Fibroblast of the conjunctiva (primary cell): ENCODE results near the gene SERINC5.
A peak's percentile ranks its signal among the peaks of the same experiment; 100 is the strongest.

ENCODE experiments used
- DNase-seq: peaks from one replicate; pipeline ENCODE4 v3.0.0-alpha.2; 2010; ENCODE audit warnings: low read depth

Gene SERINC5

DNA sequence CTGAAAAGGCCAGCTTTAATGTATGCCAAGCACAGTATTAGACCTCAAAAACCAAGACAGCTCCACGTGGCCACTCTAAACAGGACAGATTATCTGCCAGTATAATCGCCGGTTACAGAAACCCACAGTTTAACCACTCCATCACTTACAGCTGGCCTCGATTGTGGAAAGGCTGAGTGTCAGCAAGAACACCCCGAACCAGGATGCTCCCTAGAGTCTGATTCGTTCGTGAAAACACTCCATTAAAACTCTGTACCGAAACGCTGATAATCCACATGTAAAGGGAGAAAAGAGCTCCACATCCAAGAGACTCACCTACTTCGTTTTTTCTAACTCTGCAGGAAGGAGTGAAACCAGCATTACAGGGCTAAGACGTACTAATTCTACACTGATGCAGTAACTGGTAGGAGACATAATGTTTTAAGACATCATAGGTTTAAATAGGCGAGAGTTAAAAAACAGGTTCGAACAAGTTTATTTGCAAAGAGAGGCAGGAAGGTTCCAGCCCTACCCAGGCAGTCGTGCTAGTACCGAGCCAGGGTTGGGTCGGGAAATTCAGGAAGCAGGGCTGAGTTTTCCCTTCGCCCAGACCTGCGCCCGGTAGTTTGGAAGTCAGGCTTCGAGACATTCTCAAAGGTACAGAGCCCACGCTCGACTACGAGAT lies 949 bp downstream of the SERINC5 start:
- no peak for DNase-seq

DNA sequence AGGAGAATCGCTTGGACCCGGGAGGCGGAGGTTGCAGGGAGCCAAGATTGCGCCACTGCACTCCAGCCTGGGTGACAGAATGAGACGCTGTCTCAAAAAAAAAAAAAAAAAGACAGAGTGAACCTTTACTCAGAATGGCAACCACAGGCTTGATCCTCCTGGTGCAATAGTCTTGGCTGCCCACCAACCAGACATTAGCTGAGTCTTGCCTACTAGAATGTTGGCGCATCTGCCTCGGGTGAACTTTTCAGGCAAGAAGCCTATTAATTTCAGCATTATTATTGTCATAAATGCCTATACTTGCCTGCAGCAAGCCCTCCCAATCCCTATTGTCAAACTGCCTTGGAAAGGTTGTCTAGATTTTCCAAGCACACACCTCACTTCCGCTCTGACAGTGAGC lies 4.2 kb downstream of the SERINC5 start:
- DNase-seq, result no peak

DNA sequence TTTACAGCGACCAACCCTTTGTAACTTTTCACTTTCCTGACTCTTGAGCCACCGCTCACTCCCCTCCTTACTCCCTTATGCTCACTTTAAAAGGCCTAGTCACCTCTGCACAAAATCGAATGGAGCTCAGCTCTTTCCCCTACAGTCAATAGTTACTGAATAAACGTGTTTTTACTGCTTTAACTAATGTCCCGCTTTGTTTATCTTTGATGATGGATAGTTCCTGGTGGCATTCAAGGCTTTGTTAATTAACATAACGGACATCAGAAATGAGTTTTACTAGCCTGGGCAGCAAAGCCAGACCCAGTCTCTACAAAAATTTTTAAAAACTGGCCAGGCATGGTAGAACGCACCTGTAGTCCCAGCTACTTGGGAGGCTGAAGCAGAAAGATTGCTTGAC lies 5.0 kb downstream of the SERINC5 start:
- no peak for DNase-seq

DNA sequence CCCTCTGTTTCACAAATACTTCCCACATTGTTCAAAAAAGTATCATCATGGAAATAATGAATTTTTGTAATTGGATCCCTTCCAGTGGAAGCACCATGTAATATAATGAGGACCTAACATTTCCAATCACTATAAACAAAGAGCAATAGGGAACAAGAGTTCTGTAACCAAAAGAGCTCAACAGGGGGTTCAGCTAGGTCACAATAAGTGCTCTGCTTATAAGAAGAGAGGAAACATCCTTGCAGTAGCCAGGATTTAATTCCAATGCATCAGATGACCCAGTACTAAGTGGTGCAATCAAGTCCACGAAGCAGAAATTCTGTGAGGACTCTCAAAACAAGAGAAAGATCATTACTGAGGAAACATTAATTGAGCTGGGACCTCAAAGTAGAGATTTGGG lies 5.9 kb downstream of the SERINC5 start:
- no peak for DNase-seq

DNA sequence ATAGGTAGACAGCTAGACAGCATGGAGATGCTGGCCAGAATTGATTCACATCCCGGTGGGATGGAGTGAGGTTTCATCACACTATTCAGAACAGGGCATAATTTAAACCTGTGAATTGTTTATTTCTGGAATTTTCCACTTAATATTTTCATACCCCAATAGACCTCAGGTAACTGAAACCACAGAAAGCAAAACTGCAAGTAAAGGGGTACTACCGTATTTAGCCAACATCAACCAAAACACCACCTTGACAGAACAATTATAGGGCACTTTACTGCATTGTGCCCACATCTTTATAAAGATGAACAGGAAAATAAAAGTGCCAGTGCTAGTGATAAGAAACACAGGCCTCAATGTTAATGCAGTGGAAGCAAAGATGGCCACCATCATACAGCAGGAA lies 7.5 kb downstream of the SERINC5 start:
- DNase-seq, result no peak

DNA sequence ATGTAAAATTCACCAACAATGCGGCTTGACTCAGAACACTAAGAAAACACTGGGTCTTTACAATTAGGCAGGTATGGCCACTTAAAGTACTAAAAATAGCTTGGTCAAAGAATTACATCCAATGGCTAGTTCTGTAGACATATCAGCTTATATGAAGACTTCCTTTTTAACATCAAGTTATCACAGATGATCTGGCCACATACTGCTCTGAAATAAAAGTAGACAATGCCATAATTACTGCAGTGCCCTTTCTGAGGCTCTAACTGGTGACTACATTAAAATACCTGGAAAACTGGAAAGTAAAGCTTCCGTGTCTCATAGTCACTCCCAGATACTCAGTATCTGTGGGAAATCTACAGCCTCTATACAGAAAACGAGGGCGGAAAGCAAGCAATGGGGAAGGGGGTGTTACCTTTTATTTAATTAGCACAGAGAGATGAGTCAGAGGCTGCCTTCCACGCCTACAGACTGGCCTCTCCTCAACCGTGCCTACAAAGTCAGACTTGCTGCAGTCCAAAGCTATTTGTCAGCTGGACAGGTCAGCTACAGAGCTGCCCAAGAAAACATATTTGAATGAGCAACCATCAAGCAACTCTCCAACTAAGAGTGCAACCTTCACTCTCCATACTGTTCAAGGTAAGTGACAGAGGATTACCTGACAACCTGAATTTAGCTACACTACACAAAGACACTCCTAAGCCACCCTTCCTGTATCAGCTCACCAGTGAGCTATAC lies 8.7 kb downstream of the SERINC5 start:
- DNase-seq, result peak; percentile 81

DNA sequence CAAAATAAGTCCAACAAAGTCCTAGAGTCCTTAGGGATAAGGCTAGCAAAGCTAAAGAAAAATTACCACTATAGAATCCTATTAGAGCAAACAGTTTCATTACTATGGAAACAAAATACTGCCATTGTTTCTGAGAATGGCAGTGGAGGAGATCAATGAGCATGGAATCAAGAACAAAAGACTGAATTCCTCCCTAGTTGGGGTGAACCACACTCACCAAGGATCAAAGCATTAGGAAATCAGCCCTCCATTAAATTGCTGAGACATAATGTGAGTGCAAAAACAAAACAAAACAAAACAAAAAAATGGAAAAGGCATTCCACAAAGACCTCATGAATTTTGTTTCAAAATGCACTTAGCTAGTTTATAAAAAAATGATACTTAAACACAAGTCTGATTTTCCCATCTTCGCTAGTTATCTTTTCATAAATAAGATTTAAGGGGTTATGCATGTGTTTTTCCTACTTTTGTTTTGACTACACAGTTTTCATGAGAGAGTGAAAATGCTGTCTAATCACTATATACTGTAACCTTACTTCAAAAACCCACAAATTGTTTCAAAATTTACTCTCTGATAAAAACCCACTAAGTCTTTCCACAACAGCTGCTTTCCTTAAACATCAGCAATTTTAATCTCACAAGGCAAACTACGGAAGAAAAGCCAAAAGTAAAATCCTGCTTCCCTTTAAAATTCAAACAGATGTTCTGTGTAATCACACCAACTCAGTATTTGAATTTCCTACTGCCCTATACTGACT lies 9.7 kb downstream of the SERINC5 start:
- no peak for DNase-seq

DNA sequence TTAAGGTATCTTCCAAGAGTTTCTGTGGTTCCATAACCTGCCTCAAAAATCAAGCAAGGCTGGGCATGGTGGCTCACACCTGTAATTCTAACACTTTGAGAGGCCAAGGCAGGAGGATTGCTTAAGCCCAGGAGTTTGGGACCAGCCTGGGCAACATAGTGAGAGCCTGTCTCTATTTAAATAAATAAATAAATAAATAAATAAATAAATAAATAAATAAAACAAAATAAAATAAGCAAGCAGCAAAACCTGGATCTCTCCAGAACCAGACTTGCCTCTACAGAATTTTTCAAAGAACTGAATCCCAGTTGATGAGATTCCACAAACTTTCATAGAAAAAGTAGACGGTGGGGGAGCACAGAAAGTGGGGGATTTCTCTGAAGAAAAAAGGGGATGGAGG lies 12.3 kb downstream of the SERINC5 start:
- no peak for DNase-seq

DNA sequence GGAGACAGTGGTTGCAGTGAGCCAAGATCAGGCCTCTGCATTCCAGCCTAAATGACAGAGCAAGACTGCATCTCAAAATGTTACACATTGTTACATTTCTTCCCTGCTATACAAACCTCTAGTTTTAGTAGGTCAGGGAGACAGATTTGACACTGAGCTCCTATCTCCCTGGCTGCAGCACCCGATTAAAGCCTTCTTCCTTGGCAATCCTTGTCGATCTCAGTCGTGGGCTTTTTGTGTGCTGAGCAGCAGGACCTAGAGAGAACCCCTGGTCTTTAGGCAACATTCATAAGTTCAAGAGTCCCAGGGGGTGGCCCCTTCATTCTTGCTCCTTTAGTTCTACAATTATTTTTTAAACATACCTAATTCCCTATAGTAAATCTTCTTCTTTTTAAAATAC lies 13.0 kb downstream of the SERINC5 start:
- DNase-seq, result no peak

DNA sequence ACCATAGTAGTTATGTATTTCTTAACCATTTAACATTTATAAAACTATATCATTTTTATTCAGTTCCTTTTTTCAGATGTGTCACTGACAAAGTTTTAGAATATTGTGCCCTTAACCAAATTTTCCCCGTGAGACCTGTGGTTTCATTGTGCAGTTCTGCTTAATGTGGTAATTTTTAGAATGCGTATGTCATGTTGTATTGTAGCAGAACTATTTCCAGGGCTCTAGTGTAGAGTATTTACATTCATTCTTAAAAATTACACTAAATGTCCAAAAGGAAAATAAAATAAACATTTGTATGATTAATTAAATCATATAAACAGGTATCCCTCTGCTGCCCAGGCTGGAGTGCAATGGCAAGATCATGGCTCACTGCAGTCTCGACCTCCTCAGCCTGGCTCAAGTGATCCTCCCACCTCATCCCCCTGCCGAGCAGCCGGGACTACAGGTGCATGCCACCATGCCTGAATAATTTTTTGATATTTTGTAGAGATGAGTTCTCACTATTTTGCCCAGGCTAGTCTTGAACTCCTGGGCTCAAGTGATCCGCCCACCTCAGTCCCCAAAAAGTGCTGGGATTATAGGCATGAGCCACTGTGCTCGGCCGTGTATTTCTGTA lies 15.4 kb downstream of the SERINC5 start:
- no peak for DNase-seq

DNA sequence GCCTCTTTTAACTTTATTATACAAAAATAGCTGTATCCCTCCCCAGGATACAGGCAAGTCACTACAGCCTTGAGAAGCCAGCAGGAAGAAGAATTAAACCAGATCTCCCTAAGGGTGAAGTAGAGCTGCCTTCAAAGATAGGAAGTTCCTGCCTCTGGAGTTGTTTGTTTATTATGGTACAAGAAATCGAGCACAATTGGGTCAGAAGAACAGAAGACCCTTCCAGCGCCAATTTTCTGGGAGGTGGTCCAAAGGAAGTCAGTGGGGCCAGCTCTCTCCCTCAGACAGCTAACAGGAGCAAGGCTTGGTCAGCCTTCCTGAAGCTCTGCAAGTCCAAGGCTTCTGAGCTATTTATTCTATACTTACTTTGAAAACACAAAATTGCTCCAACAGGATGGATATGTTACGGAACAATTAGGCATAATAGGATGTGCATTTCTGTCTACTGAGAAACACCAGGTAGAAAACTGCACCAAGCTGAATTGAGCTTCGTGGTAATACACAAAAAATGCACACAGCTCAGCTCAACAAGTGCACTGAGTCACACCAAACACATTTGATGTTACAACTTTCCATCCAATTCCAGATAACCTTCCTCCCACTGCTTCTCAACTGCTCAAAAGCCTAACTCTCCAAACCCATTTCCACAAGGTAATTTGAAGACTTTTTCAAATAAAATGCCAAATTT lies 16.0 kb downstream of the SERINC5 start:
- DNase-seq, result no peak

DNA sequence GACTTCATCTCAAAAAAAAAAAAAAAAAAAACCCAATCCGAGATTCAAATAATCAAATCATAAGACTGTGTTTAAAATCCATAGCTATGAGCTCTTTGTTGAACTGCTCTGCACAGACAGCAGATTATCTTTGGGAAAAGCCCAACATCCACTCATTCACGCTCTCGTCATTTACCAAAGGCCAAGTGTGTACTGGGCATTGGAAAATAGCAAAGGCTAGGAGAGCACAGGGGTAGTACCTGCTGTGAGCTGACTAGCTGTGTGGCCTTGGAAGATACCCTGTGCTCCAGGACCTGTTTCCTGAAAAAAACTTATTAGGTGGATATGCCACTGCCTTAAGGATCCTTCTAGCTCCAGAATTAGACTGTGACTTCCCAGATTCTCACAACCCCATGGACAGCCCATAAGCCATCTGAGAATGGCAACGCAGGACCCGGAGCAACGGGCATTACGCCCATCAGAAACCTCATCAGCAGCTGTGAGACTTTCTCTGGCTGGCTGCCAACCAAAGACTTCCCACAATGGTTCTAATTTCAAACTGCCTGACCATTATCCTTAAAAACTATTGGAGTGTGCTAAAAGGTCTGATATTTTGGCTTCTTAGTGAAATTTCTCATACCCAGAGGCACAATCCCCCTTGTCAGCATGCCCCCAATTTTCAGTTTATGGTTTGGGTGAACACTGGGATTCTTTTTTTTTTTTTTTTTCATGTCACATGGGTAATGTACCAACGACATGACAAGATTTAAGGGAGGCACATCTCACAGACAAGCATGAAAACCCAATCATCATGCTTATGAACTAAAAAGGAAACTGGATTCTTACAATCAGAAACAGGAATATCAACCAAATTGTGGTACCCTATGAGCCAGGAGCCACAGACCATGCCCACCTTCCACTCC lies 16.8 kb downstream of the SERINC5 start:
- no peak for DNase-seq

DNA sequence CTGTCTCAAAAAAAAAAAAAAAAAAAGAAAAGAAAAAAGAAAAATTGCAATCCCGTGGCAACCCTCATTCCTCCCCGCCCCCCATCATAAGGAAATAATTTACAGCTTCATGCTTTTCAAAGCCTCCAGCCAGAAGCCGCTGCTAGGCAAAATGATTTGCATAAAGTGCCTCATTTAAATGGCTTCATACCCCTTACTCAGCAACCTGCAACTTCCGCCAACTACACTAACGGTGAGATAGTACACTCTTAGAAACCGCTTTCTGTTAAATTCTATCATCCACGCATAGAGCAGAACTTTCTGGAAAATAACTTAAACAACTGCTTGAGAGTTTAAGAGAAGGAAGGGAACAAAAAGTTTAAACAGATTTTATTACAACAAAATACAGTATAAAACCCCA lies 17.8 kb downstream of the SERINC5 start:
- no peak for DNase-seq

DNA sequence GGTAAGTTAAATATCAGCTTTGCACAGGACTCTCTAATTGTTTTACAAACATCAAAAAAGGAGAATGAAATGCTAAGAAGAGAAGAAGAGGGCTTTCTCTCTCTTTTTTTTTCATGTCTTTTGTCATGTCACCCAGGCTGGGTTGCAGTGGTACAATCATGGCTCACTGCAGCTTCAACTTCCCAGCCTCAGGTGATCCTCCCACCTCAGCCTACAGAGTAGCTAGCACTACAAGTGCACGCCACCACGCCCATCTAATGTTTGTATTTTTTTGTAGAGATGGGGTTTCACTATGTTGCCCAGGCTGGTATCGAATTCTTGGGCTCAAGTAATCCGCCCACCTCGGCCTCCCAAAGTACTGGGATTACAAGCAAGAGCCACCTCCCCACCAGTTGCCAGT lies 18.6 kb downstream of the SERINC5 start:
- no peak for DNase-seq

DNA sequence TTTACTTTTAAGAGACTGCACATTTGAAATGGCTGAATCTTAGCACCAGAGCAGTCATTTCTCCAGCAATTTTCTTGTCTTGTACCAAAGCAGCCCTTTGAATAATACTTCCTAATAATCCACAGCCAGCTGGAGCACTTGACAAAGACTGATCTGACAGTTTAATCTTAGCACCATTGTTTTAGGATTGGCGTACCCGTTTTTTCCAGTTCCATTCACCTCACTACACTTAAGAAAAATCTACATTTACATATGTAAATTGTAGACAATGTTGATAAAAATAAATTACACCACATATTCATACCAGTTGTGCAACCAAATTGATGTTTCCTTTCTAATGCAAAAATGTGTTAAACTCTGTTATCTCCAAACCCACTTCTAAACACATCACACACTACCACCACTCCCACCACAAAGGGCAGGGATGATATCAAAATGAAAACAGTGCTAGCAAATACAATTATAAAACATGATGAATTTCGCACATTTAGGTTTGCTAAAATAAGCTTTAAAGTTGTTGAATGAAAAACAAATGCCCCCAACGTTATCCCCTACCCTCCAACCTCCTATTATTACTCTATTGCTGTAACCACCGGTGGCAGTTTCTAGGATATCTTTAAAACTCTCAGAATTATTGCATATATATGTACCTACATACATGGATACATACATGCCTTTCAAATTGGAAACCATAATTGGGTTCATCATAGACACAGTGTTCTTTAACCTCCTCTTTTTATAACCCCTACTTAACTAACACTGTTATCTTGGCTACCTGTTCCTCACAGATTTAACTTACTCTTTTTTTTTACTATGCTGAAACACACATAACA lies 21.5 kb downstream of the SERINC5 start:
- DNase-seq, result no peak

DNA sequence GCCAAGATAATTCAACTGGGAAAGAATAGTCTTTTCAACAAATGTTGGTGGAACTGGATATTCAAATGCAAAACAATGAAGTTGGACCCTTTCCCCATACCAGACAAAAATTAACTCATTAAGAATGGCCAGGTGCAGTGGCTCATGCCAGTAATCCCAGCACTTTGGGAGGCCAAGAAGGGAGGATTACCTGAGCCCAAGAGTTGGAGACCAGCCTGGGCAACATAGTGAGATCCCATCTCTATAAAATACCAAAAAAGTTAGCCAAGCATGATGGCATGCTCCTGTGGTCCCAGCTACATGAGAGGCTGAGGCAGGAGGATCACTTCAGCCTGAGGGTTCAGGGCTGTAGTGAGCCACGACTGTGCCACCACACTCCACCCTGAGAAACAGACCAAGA lies 24.2 kb downstream of the SERINC5 start:
- DNase-seq, result no peak

DNA sequence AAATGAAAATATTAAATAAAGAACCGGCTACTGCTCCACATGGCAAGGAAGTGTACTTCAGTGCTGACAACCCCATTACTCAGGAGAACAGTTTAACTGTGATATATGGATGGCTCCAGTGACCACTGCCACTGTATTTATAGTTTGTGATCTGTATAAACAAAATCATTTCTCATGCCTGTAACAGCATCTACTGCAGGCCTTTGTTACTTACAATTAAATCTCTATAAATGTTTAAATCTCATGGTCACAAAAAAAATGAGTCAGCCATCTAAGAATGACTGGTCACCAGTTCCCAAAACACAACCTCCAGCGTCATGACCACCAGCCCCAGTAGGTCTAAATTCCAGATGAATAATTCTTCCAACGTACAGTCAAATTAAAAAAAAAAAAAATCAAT lies 24.6 kb downstream of the SERINC5 start:
- no peak for DNase-seq

DNA sequence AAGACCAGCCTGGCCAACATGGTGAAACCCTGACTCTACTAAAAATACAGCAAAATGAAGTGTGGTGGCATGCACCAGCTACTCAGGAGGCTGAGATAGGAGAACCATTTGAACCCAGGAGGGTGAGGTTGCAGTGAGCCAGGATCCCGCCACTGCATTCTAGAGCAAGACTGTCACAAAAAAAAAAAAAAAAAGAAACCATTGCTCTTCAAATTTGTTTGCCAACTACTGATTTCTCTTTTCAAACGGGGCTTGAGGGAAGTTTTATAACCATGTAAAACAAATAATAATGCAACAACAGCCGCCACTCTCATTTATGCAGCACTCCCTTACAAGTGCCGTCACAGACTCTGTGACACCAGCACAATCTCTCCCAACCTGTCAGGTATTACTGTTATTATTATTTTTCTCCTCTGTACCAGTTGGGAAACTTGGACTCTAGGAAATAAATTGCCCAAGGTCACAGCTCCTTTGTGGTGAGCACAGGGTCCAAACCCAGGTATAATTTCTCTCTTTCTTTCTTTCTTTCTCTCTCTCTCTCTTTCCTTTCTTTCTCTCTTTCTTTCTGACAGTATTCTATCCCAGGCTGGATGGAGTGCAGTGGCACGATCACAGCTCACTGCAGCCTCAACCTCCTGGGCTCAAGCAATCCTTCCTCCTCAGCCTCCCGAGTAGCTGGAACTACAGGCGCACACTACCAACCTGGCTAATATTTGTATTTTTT lies 25.4 kb downstream of the SERINC5 start:
- no peak for DNase-seq

DNA sequence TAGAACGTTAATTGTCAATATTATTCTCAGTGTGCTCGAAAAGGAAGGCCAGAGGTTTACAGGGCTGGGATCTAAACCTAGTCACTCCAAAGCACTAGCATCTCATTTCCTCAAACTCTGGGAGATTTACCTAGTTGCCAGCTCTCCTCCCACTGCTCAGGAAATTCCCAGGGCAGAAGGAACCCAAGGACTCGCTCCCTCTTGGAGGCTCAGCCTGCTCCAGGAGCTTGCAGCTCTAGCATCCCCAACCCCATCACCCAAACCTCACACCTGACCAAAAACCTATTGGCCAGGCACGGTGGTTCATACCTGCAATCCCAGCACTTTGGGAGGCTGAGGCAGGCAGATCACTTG lies 26.0 kb downstream of the SERINC5 start:
- DNase-seq, result no peak
